BLaER1 (cell line): ENCODE measurements around the gene LDHA.

Experiments
- H3K27ac ChIP-seq: shearing (Covaris generic); formaldehyde crosslinking; 2 replicates; pipeline ENCODE4 v1.8.1; 2022
- H3K27me3 ChIP-seq: shearing (Covaris generic); formaldehyde crosslinking; 2 replicates; pipeline ENCODE4 v1.8.1; 2022
- H3K36me3 ChIP-seq: shearing (Covaris generic); formaldehyde crosslinking; 2 replicates; pipeline ENCODE4 v1.8.1; 2022
- H3K4me1 ChIP-seq: shearing (Covaris generic); formaldehyde crosslinking; 2 replicates; pipeline ENCODE4 v1.8.1; 2022
- H3K4me2 ChIP-seq: shearing (Covaris generic); formaldehyde crosslinking; 2 replicates; pipeline ENCODE4 v1.8.1; 2022
- H3K4me3 ChIP-seq: shearing (Covaris generic); formaldehyde crosslinking; 2 replicates; pipeline ENCODE4 v1.8.1; 2022
- H3K9ac ChIP-seq: shearing (Covaris generic); formaldehyde crosslinking; 2 replicates; pipeline ENCODE4 v1.8.1; 2022
- H3K9me3 ChIP-seq: shearing (Covaris generic); formaldehyde crosslinking; 2 replicates; pipeline ENCODE4 v1.8.1; 2022
- H4K20me1 ChIP-seq: shearing (Covaris generic); formaldehyde crosslinking; 2 replicates; pipeline ENCODE4 v1.8.1; 2022
- Cebpa-rat ChIP-seq: shearing (Covaris generic); IDR thresholded peaks from 2 replicates; pipeline ENCODE4 v1.8.1; 2022

LDHA gene

GRCh38 chr11:18408558-18409291 is 14.4 kb downstream of the LDHA start:
- Histone ChIP-seq H3K4me1 (no peaks in the 10 kb centered on the region), H3K9ac (no peak overlapping the region), H3K4me2 (no peak overlapping the region), H3K27ac (no peak overlapping the region), H4K20me1 (peaks cover 56% of the 10 kb centered on the region), H3K4me3 (no peak overlapping the region), H3K27me3 (no peaks in the 10 kb centered on the region), H3K9me3 (no peaks in the 10 kb centered on the region), H3K36me3 (peaks cover 54% of the 10 kb centered on the region)
- TF ChIP-seq Cebpa-rat = no peak

GRCh38 chr11:18416459-18416858 is 22.1 kb downstream of the LDHA start:
- Histone ChIP-seq H3K4me3 (no peak overlapping the region), H3K27ac (no peak overlapping the region), H4K20me1 (no peaks in the 10 kb centered on the region), H3K27me3 (no peaks in the 10 kb centered on the region), H3K4me2 (no peak overlapping the region), H3K36me3 (no peaks in the 10 kb centered on the region), H3K9ac (no peak overlapping the region), H3K4me1 (no peaks in the 10 kb centered on the region), H3K9me3 (no peaks in the 10 kb centered on the region)
- TF ChIP-seq Cebpa-rat = no peak

GRCh38 chr11:18419040-18419439 is 24.7 kb downstream of the LDHA start:
- H3K9ac ChIP-seq = no peak overlapping the region
- no peaks in the 10 kb centered on the region for H3K9me3 ChIP-seq
- H3K4me1 ChIP-seq = no peaks in the 10 kb centered on the region
- H3K4me2 ChIP-seq = no peak overlapping the region
- no peak for TF ChIP-seq Cebpa-rat
- H3K27ac ChIP-seq = no peak overlapping the region
- H3K27me3 ChIP-seq = no peaks in the 10 kb centered on the region
- no peak overlapping the region for H3K4me3 ChIP-seq
- H4K20me1 ChIP-seq = no peaks in the 10 kb centered on the region
- H3K36me3 ChIP-seq = no peaks in the 10 kb centered on the region

GRCh38 chr11:18420067-18420466 is 25.7 kb downstream of the LDHA start:
- Histone ChIP-seq H3K9me3 (no peaks in the 10 kb centered on the region), H3K4me3 (no peak overlapping the region), H3K27ac (no peak overlapping the region), H3K4me2 (no peak overlapping the region), H4K20me1 (no peaks in the 10 kb centered on the region), H3K4me1 (no peaks in the 10 kb centered on the region), H3K27me3 (no peaks in the 10 kb centered on the region), H3K36me3 (no peaks in the 10 kb centered on the region), H3K9ac (no peak overlapping the region)
- no peak for TF ChIP-seq Cebpa-rat

- Histone ChIP-seq H3K4me1 (no peaks in the 10 kb centered on the region), H4K20me1 (no peaks in the 10 kb centered on the region), H3K36me3 (no peaks in the 10 kb centered on the region), H3K4me2 (no peak overlapping the region), H3K9me3 (no peaks in the 10 kb centered on the region), H3K4me3 (no peak overlapping the region), H3K27me3 (no peaks in the 10 kb centered on the region), H3K27ac (no peak overlapping the region), H3K9ac (no peak overlapping the region)
- no peak for TF ChIP-seq Cebpa-rat
Observed at GRCh38 chr11:18427240-18427639, 32.9 kb downstream of the LDHA start.

GRCh38 chr11:18429332-18429731 is 35.0 kb downstream of the LDHA start:
- H3K4me1 ChIP-seq = no peaks in the 10 kb centered on the region
- H3K27ac ChIP-seq = no peak overlapping the region
- H4K20me1 ChIP-seq = no peaks in the 10 kb centered on the region
- no peaks in the 10 kb centered on the region for H3K9me3 ChIP-seq
- no peak overlapping the region for H3K9ac ChIP-seq
- H3K4me2 ChIP-seq = no peak overlapping the region
- no peaks in the 10 kb centered on the region for H3K27me3 ChIP-seq
- H3K4me3 ChIP-seq = no peak overlapping the region
- no peaks in the 10 kb centered on the region for H3K36me3 ChIP-seq
- TF ChIP-seq Cebpa-rat = no peak

GRCh38 chr11:18438691-18439090 is 44.3 kb downstream of the LDHA start:
- no peaks in the 10 kb centered on the region for H3K9me3 ChIP-seq
- no peak overlapping the region for H3K27ac ChIP-seq
- H3K27me3 ChIP-seq = no peaks in the 10 kb centered on the region
- H3K4me3 ChIP-seq = no peak overlapping the region
- no peak for TF ChIP-seq Cebpa-rat
- H3K4me2 ChIP-seq = no peak overlapping the region
- no peaks in the 10 kb centered on the region for H3K36me3 ChIP-seq
- no peaks in the 10 kb centered on the region for H3K4me1 ChIP-seq
- H4K20me1 ChIP-seq = no peaks in the 10 kb centered on the region
- H3K9ac ChIP-seq = no peak overlapping the region

GRCh38 chr11:18449251-18449650 is 54.9 kb downstream of the LDHA start:
- Histone ChIP-seq H3K27me3 (no peaks in the 10 kb centered on the region), H3K4me2 (no peak overlapping the region), H3K9ac (no peak overlapping the region), H3K4me3 (no peak overlapping the region), H4K20me1 (no peaks in the 10 kb centered on the region), H3K4me1 (no peaks in the 10 kb centered on the region; the same call in 1 of the 2 replicates), H3K27ac (no peak overlapping the region), H3K36me3 (no peaks in the 10 kb centered on the region), H3K9me3 (no peaks in the 10 kb centered on the region)
- no peak for TF ChIP-seq Cebpa-rat

- H4K20me1 ChIP-seq = no peaks in the 10 kb centered on the region
- no peak overlapping the region for H3K4me3 ChIP-seq
- H3K4me1 ChIP-seq = no peaks in the 10 kb centered on the region
- peaks cover 8% of the 10 kb centered on the region for H3K9me3 ChIP-seq
- H3K36me3 ChIP-seq = no peaks in the 10 kb centered on the region
- no peak overlapping the region for H3K9ac ChIP-seq
- H3K4me2 ChIP-seq = no peak overlapping the region
- no peak for TF ChIP-seq Cebpa-rat
- H3K27me3 ChIP-seq = no peaks in the 10 kb centered on the region
- H3K27ac ChIP-seq = no peak overlapping the region
Observed at GRCh38 chr11:18452927-18453326, 58.6 kb downstream of the LDHA start.

GRCh38 chr11:18455686-18456372 is 61.5 kb downstream of the LDHA start, which contains the start of gene LDHAL6A:
Gene LDHAL6A, plus strand, starts transcription at chr11:18455856. Its CDS starts 825 bp downstream, at chr11:18456681.
- Histone ChIP-seq H3K9ac (no peak within 1 kb of the TSS), H4K20me1 (no peaks in the 10 kb centered on the region), H3K9me3 (peaks cover 8% of the 10 kb centered on the region), H3K27me3 (no peaks in the 10 kb centered on the region), H3K27ac (no peak within 1 kb of the TSS), H3K4me3 (no peak within 1 kb of the TSS), H3K4me2 (no peak within 1 kb of the TSS), H3K4me1 (no peaks in the 10 kb centered on the region), H3K36me3 (no peaks in the 10 kb centered on the region)
- TF ChIP-seq Cebpa-rat = no peak
